ENCODE data around the gene SLAIN1. TPM values are rescaled to one million over a fixed set of nuclear protein-coding genes. Genes with fewer than 3 reads are reported as not detected.

Gene SLAIN1
- total and polyA plus RNA-seq, 2 of the 8 experiments (the other 6 are each of a cell fraction or from before 2014, with no cell fraction given), result 35.0 to 37.7 TPM

DNA sequence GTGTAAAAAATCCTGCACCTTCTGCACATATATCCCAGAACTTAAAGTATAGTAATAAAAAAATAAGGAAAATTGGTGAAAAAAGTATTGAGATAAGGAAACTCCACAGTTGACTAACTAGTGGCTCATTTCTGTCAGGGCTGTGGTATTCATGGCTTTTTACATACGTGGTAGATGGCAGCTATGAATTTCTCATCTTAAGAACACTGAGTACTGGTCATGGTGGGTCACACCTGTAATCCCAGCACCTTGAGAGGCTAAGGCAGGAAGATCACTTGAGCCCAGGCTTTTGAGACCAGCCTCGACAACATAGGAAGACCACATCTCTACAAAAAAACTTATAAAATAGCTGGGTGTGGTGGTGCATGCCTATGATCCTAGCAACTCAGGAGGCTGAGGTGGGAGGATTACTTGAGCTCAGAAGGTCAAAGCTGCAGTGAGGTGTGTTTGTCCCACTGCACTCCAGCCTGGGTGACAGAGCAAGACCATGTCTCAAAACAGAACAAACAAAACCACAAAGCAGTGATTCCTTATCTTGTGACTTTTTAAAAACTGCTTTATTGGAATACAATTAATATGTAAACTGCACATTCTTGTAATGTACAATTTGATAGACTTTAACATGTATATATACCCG lies 16.8 kb downstream of the SLAIN1 start (continued):
- TF ChIP-seq SP1 (IDR thresholded peaks at IDR 0.05; ENCODE audit: low read depth, low read length) (no peak), HDAC6 (IDR thresholded peaks at IDR 0.05; ENCODE audit: low read depth, low read length) (no peak)

Data from H1 (cell line).